GM12878 (cell line): Measurements from ENCODE around the gene CES4A. TPM values are rescaled to one million over a fixed set of nuclear protein-coding genes. Genes with fewer than 3 reads are reported as not detected.
"Not testable (repeated sequence)": the region's sequence is repeated elsewhere in the genome, so short reads cannot be mapped to it uniquely, and the experiment has no call there.

ENCODE experiments used
- ATAC-seq: fragments of 200-7000 bp; cut with Tn5 transposase; 3 replicates; pipeline ENCODE4 v1.9.1; 2020; ENCODE audit warnings: mild to moderate bottlenecking, moderate library complexity
- BruUV-seq: library from RNA; stranded (reverse); fragments of 400-500 nt; replicated peaks from 2 replicates; lab custom pipeline; 2021; lab: Mats Ljungman, UMichigan
- CTCF ChIA-PET: fragments of 300-600 bp; sonication (Branson Sonifier 250); formaldehyde crosslinking; extraction: SDS; loops from one replicate; lab custom pipeline; 2021; ENCODE audit warnings: inconsistent platforms; lab: Yijun Ruan, JAX
- POLR2A ChIA-PET: fragments of 350-600 bp; formaldehyde crosslinking; extraction: SDS; loops from one replicate; lab custom pipeline; 2021; ENCODE audit warnings: inconsistent platforms; lab: Charles Lee
- RAD21 ChIA-PET: fragments of 300-600 bp; sonication (Branson Sonifier 250); formaldehyde crosslinking; loops from one replicate; lab custom pipeline; 2023; ENCODE audit warnings: antibody characterized with exemption; ENCODE audit not compliant: unreplicated experiment; lab: Charles Lee
- SMC1A ChIA-PET: fragments of 300-600 bp; sonication (Branson Sonifier 250); formaldehyde crosslinking; loops from one replicate; lab custom pipeline; 2023; ENCODE audit not compliant: unreplicated experiment, uncharacterized antibody; lab: Charles Lee
- DNase-seq: peaks from one replicate; pipeline ENCODE4 v3.0.0-alpha.2; 2011; ENCODE audit warnings: low read depth, low spot score
- FAIRE-seq: peaks from 3 replicates; lab custom pipeline; 2011; peaks lifted over from hg19 to GRCh38; lab: Jason Lieb, UNC
- H2AFZ ChIP-seq: 2 replicates; pipeline ENCODE4 v1.6.0; 2011; ENCODE audit warnings: low read depth, low read length, control low read depth; ENCODE audit not compliant: control insufficient read depth
- H3K27ac ChIP-seq: 2 replicates; pipeline ENCODE4 v1.5.1; 2011; ENCODE audit warnings: control low read depth; ENCODE audit not compliant: control insufficient read depth, insufficient read depth
- H3K27me3 ChIP-seq, 2 experiments: replicated peaks in 1 of 2; 2 replicates each; pipeline versions ENCODE4 v1.6.0 to v1.6.1; 2011; ENCODE audit warnings: low read length in 1 of 2; ENCODE audit not compliant: control insufficient read depth in 2 of 2, insufficient read depth in 2 of 2
- H3K36me3 ChIP-seq, 2 experiments: 2 replicates each; pipeline ENCODE4 v1.5.1; 2011; ENCODE audit warnings: low read length in 1 of 2; ENCODE audit not compliant: control insufficient read depth in 2 of 2, insufficient read depth in 2 of 2
- H3K4me1 ChIP-seq: 2 replicates; pipeline ENCODE4 v1.6.1; 2011; ENCODE audit warnings: mild to moderate bottlenecking, low read length, moderate library complexity, mixed read lengths; ENCODE audit not compliant: control insufficient read depth, insufficient read depth
- H3K4me2 ChIP-seq: 2 replicates; pipeline ENCODE4 v1.6.0; 2011; ENCODE audit warnings: control low read depth; ENCODE audit not compliant: control insufficient read depth, insufficient read depth
- H3K4me3 ChIP-seq: fragments of 200-600 bp; sonication (generic); 2 replicates; pipeline ENCODE4 v1.5.1; 2016
- H3K79me2 ChIP-seq: 2 replicates; pipeline ENCODE4 v1.6.0; 2011; ENCODE audit warnings: low read length; ENCODE audit not compliant: control insufficient read depth, insufficient read depth
- H3K9ac ChIP-seq: 2 replicates; pipeline ENCODE4 v1.8.0; 2011; ENCODE audit warnings: low read length, control low read depth, mixed read lengths; ENCODE audit not compliant: control insufficient read depth, insufficient read depth
- H3K9me3 ChIP-seq: replicated peaks from 3 replicates; pipeline ENCODE4 v1.5.1; 2011; ENCODE audit warnings: mild to moderate bottlenecking, low read length; ENCODE audit not compliant: control insufficient read depth, insufficient read depth
- H4K20me1 ChIP-seq: 2 replicates; pipeline ENCODE4 v1.6.0; 2011; ENCODE audit not compliant: control insufficient read depth, insufficient read depth
- MYC ChIP-seq: IDR thresholded peaks from 2 replicates; pipeline ENCODE4 v1.6.1; 2011; ENCODE audit warnings: mild to moderate bottlenecking, low read length, moderate library complexity, inconsistent platforms; ENCODE audit not compliant: insufficient read depth, insufficient replicate concordance, insufficient read length, severe bottlenecking
- NFIC ChIP-seq: IDR thresholded peaks from 2 replicates; pipeline ENCODE4 v1.6.1; 2012; ENCODE audit warnings: low read depth, mild to moderate bottlenecking, inconsistent platforms, low read length, moderate library complexity
- NFYA ChIP-seq: IDR thresholded peaks from 2 replicates; pipeline ENCODE4 v1.6.1; 2011; ENCODE audit warnings: low read depth, mild to moderate bottlenecking, low read length, improper control_type of control experiment, borderline replicate concordance
- NFYB ChIP-seq: IDR thresholded peaks from 2 replicates; pipeline ENCODE4 v1.6.1; 2011; ENCODE audit warnings: low read depth, mild to moderate bottlenecking, low read length, improper control_type of control experiment, moderate library complexity; ENCODE audit not compliant: insufficient read depth
- NR2C1 ChIP-seq: fragments of 450-650 bp; IDR thresholded peaks from 2 replicates; pipeline ENCODE4 v1.6.1; 2017; ENCODE audit warnings: antibody characterized with exemption, mild to moderate bottlenecking, moderate library complexity
- PAX8 ChIP-seq: fragments of 450-650 bp; IDR thresholded peaks from 2 replicates; pipeline ENCODE4 v1.6.1; 2017; ENCODE audit warnings: mild to moderate bottlenecking, moderate library complexity
- PKNOX1 ChIP-seq: fragments of 450-650 bp; IDR thresholded peaks from 2 replicates; pipeline ENCODE4 v1.6.1; 2016; ENCODE audit warnings: mild to moderate bottlenecking
- SKIL ChIP-seq: fragments of 450-650 bp; IDR thresholded peaks from 2 replicates; pipeline ENCODE4 v1.6.1; 2017; ENCODE audit warnings: mild to moderate bottlenecking, low read depth, inconsistent platforms; ENCODE audit not compliant: poor library complexity, severe bottlenecking
- SMAD5 ChIP-seq: IDR thresholded peaks from 2 replicates; pipeline ENCODE4 v1.6.1; 2016; ENCODE audit warnings: antibody characterized with exemption, low read depth
- SMC3 ChIP-seq: IDR thresholded peaks from 2 replicates; pipeline ENCODE4 v1.6.1; 2011; ENCODE audit warnings: low read length, improper control_type of control experiment, borderline replicate concordance
- SPI1 ChIP-seq: IDR thresholded peaks from 2 replicates; pipeline ENCODE4 v1.6.1; 2011; ENCODE audit warnings: low read depth, mild to moderate bottlenecking, low read length, moderate library complexity, borderline replicate concordance; ENCODE audit not compliant: insufficient read depth
- YBX1 ChIP-seq: fragments of 450-650 bp; IDR thresholded peaks from 2 replicates; pipeline ENCODE4 v1.6.1; 2016; ENCODE audit warnings: antibody characterized with exemption
- WGBS: methylation state at CpG from one replicate; pipeline ENCODE4 v1.1.6; 2016; ENCODE audit warnings: low lambda C conversion rate; ENCODE audit not compliant: insufficient replicate concordance, insufficient coverage; ENCODE audit errors: missing lambda C conversion rate; 5-methylcytosine and 5-hydroxymethylcytosine counted together
- in situ Hi-C: fragments of 300-500 bp; cut with MboI; formaldehyde crosslinking; loops from 9 replicates; pipeline ENCODE4 v1.14.3; 2018; ENCODE audit warnings: mixed read lengths
- intact Hi-C: fragments of 100-400 bp; cut with micrococcal nuclease; formaldehyde crosslinking; loops from one replicate; pipeline ENCODE4 v1.14.2; 2022; ENCODE audit not compliant: unreplicated experiment
- polyA plus RNA-seq, 11 experiments: library from polyadenylated mRNA; depleted of rRNA in 4 of 11; unstranded in 6 of 11; stranded (reverse) in 5 of 11; fragments of >200 nt; fragmentation: Nextera tagmentation in 4 of 11; fragmentation: Illumina TruSeq in 1 of 11; extraction: Ambion mirVana in 4 of 11; extraction: Trizol in 1 of 11; gene quantifications; 1 replicate in 1 of 11; 2 replicates in 10 of 11; pipeline versions ENCODE4 v1.2.1 to v1.2.3, GENCODE V29; 2011 to 2016; ENCODE audit warnings: inconsistent platforms in 2 of 11, missing spikeins in 2 of 11, low read depth in 1 of 11
- total RNA-seq, 4 experiments: library from RNA; depleted of rRNA in 3 of 4; stranded (reverse); fragments of >200 nt in 3 of 4; fragmentation: Illumina TruSeq in 1 of 4; extraction: Trizol in 1 of 4; gene quantifications; 2 replicates each; pipeline versions ENCODE4 v1.2.1 to v1.2.3, GENCODE V29; 2013 to 2021

The CES4A gene
- total and polyA plus RNA-seq, 10 of the 15 experiments (the other 5 are each of a cell fraction or from before 2014, with no cell fraction given), result 0.05 to 5.0 (median 2.1) TPM

GRCh38 chr16:66974932-66975246 lies 13.5 kb upstream of the CES4A start:
- RAD21 ChIA-PET, result interaction anchor here (1.0 to 1.4 kb wide), 2 partner anchors 10 to 21 kb away, joined by 3 to 4 read pairs; no protein-coding TSS in a partner anchor
- H3K79me2 ChIP-seq, H3K4me2 ChIP-seq, H3K27ac ChIP-seq, H3K4me1 ChIP-seq, FAIRE-seq, H3K36me3 ChIP-seq, H3K9me3 ChIP-seq, H3K4me3 ChIP-seq, POLR2A ChIA-PET, H3K27me3 ChIP-seq, H3K9ac ChIP-seq, ATAC-seq, BruUV-seq, H4K20me1 ChIP-seq, DNase-seq: not testable (repeated sequence)
- CTCF ChIA-PET, result interaction anchor here (1.3 to 2.5 kb wide), 7 partner anchors 17 to 210 kb away, joined by 4 to 13 read pairs (median 7); partner anchors contain the start of gene B3GNT9
- intact Hi-C loops, result loop anchor here (5.0 kb wide), 1 partner anchor 37 kb away; no protein-coding TSS in a partner anchor
- peak overlapping the region; percentile 17; the same call in 1 of the 2 replicates for H2AFZ ChIP-seq
- SMC1A ChIA-PET, result interaction anchor here (0.7 to 2.9 kb wide), 5 partner anchors 9 to 210 kb away, joined by 3 to 9 read pairs (median 6); no protein-coding TSS in a partner anchor
- peak; percentile 81 for TF ChIP-seq NFYB
- 22% methylated on average over 11 of the region's 11 CpGs for WGBS
- in situ Hi-C loops, result loop anchor here (10.0 to 25.0 kb wide), 2 partner anchors 180 to 437 kb away; partner anchors contain the start of genes B3GNT9, FBXL8, TRADD and ZDHHC1

GRCh38 chr16:66975302-66975893 lies 13.0 kb upstream of the CES4A start:
- in situ Hi-C loops (loop anchor here (10.0 to 25.0 kb wide), 2 partner anchors 179 to 437 kb away; partner anchors contain the start of genes B3GNT9, FBXL8, TRADD and ZDHHC1), intact Hi-C loops (loop anchor here (5.0 kb wide), 1 partner anchor 37 kb away; no protein-coding TSS in a partner anchor)
- ChIA-PET RAD21 (interaction anchor here (0.7 to 1.4 kb wide), 8 partner anchors 9 to 364 kb away, joined by 3 to 5 read pairs (median 3); no protein-coding TSS in a partner anchor), SMC1A (interaction anchor here (0.7 to 2.9 kb wide), 6 partner anchors 9 to 209 kb away, joined by 3 to 9 read pairs (median 4); no protein-coding TSS in a partner anchor), POLR2A (no interaction called here), CTCF (interaction anchor here (0.9 to 2.5 kb wide), 13 partner anchors 10 to 217 kb away, joined by 3 to 13 read pairs (median 7); partner anchors contain the start of genes B3GNT9 and CES3)
- H3K79me2 ChIP-seq, result no peaks in the 10 kb centered on the region
- H2AFZ ChIP-seq, result no peak overlapping the region
- no peak overlapping the region for H3K27ac ChIP-seq
- ATAC-seq (no peak), DNase-seq (no peak), FAIRE-seq (no peak)
- H3K4me2 ChIP-seq, result no peak overlapping the region
- 58% methylated on average over 14 of the region's 14 CpGs for WGBS
- no peaks in the 10 kb centered on the region; a peak in 1 of 4 replicates for H3K27me3 ChIP-seq
- no peaks in the 10 kb centered on the region for H4K20me1 ChIP-seq
- no peak overlapping the region for H3K9ac ChIP-seq
- peaks cover 3% of the 10 kb centered on the region; the same call in 1 of the 2 replicates for H3K4me1 ChIP-seq
- no peaks in the 10 kb centered on the region for H3K36me3 ChIP-seq
- no peaks in the 10 kb centered on the region for H3K9me3 ChIP-seq
- H3K4me3 ChIP-seq, result no peak overlapping the region
- no TSS peak for BruUV-seq
- TF ChIP-seq SMC3 (no peak), PAX8 (no peak), MYC (no peak), SMAD5 (no peak), NFYA (no peak), PKNOX1 (no peak), NR2C1 (no peak), YBX1 (no peak), NFIC (no peak), SPI1 (no peak), SKIL (no peak)
